ENCODE results near the gene ENTPD2.
"Not testable (repeated sequence)": the region's sequence is repeated elsewhere in the genome, so short reads cannot be mapped to it uniquely, and the experiment has no call there.

Gene ENTPD2

DNA sequence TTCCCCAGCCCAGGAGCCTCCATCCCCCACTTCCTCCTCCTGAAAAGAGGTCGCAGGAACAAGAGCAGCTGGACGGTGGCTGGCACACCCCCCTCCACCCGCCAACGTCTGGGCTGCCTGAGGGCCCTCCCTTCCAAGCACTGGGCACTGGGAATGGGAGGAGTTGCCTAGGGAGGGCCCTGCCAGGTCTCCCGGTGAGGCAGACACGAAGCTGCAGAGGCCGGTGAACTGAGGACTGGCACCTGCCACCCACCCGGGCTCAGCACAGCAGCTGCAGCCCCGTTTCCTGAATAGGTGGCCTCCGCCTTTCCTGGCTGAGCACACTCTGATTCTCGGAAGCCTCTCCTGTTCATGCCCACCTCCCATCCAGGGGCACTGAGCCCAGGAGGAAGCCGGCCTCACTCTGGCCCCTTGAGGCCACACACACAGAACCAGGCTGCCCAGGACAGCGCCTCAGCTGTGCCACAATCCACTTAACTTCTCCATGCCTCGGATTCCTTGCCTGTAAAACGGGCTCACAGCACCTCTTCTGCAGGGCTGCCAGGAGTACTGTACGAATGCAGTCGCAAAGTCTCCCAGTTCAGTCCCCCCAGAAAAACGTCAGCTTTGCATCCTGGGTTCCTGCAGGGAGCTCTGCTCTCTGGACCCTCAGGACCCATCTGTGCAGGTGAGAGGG lies 9.2 kb downstream of the ENTPD2 start:
- no peak for DNase-seq

DNA sequence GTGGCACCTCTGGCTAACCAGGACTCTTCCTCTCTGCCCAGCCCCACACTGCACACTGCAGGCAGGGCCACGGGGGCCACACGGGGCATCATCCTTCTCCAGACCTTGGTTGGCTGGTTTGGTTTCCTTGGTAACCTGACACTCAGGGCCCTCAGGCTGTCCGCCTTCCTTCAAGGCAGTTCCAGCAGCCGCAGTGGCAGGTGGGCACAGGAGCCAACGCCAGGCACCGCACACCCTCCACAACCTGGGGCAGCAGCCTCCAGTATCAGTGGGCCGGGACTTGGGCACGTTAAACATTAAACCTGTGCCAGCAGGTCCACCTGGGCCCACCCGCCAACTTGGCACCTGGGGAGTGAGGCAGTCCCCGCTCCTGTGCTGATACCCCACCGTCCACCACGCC lies 9.8 kb downstream of the ENTPD2 start:
- no peak for DNase-seq

DNA sequence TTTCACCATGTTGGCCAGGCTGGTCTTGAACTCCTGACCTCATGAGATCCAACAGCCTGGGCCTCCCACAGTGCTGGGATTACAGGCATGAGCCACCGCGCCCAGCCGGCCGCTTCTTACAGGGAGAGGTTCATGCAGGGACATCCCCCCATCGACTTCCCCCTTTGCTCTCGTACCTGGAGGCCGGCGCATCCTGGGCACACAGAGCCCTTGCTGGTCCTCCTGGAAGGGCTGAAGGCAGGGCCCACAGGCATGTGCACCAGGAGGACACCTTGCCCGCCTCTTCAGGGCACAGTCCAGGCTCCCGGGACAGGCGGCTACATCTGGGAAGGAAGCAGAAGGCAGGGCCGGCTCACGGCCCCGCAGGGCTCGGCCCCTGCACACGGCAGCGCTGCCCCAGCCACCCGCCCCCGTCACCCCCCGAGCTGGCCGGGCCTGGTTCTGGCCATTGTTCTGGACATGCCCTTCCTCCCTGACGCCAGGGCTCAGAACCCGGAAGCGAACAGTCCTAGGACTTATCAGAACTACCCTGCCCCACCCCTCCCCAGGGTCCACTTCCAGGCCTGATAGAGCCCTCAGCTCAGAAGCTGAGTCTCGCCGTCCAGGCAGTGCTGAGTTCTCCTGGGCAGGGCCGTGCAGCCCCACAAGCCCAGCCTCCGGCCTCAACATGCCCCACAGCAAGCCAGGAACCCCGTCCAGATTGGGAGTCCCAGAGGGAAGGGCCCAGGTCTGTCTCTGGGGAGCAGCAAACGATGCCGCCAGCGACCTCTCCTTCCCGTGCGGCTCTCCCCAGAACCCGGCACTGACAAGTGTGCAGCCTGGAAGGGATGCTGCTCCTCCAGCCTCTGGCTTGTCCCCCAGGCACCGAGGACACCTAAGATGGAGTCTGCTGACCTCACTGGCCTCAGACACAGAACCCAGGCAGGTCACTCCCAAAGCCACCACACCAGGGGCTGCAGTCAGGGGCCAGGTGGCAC lies 10.8 kb downstream of the ENTPD2 start:
- DNase-seq, result no peak

DNA sequence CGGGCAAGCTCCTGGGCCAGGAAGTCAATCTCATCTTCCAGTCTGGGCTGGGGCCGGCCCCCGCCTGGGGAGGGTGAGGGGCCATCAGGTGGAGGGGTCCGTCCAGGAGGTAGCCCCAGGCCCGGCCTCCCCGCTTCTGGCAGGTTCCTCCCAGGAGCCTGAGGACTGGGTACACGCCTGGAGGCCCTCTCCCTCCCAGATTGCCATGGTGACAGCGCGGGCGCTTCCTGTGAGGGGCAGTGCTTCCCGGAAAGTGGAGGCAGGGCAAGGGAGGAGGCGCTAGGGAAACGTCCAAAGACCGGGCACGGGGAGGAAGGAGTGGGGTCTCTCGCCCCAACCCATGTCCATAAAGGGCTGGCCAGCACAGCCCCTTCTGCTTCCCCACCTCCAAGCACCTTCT lies 12.7 kb downstream of the ENTPD2 start:
- DNase-seq, result no peak

DNA sequence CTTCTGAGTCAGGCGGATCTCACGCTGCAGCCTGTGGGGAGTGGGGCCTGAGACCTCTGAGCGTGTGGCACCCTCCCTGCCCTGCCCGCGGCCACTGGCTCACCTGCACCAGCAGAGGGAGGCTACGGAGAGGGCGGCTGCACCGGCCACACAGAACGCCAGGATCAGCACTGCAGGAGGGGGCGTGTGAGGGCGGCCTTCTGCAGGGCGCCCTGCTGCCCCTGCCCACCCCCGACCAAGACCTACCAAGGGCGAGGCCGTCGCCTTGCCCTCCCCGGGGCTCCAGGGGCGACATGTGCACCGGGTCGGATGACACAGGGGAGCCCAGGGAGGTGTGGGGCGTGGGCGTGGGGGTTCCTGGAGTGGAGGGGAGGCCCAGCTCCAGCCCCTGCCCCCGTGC lies 13.3 kb downstream of the ENTPD2 start:
- DNase-seq, result no peak

DNA sequence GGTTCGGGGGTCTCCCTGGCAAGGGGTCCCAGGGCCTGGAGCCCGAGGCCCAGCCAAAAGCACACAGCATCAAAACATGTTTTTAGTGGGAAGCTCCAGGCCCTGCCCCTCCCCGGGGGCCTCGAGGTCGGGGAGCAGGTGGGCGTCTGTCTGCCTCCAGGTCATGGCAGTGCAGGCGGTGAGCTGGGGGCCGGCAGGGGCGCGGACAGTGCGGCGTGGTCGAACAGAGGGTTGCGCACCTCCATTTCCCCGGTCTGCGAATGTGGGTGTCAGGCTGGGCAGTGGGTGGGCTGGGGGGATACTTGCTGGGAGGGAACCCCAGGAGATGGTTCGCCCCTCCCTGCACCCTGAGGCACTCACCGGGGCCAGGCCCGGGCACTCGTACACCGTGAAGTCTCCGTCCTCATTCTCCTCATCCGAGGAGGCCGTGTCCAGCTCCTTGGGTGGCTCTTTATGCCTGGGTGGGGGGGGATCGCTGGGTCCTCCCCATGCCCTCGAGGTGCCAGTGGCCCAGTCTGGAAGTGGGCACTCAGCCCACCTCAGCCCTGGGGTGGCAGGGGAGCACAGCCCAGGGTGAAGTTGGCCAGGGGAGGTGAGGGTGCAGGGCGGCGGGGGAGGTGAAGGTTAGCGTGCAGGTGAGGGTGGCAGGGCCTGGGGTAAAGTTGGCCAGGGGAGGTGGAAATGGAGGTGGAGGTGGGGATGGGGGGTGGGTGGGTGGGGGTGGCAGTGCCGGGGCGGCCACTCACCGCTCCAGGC lies 14.1 kb downstream of the ENTPD2 start:
- DNase-seq, result no peak

DNA sequence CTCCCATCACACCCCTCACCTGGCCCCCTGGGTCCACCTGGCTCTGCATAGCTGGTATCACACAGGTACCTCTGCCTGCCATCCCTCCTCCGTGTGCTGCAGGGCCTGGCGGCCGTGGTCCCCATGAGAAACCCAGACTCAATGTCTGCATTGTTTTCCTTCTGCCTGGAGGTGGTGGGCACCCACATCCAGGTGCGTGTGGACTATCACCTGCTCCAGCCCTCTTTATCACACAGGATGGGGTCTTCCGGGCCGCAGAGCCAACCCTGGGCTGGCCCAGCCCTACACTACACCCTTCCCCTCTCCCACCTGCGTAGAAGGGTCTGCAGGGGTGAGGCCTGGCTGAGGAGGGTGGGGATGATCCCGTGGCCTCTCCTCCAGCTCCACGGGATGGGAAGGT lies 14.9 kb downstream of the ENTPD2 start:
- DNase-seq, result no peak

DNA sequence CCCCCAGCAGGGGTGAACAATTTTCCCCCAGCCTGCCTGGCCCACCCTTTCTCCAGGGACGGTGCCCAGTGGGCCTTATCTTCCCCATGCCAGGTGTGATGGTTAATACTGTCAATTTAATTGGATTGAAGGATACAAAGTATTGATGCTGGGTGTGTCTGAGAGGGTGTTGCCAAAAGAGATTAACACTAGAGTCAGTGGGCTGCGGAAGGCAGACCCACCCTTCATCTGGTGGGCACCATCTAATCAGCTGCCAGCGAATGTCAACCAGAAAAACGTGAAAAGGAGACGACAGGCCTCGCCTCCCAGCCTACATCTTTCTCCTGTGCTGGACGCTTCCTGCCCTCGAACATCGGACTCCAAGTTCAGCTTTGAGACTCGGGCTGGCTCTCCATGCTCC lies 16.4 kb downstream of the ENTPD2 start:
- DNase-seq, result no peak

DNA sequence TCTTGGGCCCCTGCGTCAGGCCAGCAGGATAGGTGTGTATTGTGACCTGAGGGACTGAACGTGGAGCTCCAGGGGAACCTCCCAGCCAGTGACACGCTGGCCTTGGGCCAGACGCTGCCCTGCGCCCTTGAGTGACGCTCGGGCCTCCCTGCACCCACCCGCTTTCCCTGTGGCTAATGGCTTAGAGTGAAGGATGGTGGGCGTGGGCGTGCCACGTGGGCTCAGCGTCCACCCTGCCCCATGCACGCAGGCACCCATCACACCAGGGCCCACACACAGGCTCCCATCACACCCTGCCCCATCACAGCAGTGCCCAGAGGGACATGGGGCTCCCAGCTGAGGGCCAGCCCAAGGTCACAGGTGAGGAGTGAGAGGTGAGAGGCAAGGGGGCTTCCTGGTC lies 16.8 kb downstream of the ENTPD2 start:
- DNase-seq, result no peak

DNA sequence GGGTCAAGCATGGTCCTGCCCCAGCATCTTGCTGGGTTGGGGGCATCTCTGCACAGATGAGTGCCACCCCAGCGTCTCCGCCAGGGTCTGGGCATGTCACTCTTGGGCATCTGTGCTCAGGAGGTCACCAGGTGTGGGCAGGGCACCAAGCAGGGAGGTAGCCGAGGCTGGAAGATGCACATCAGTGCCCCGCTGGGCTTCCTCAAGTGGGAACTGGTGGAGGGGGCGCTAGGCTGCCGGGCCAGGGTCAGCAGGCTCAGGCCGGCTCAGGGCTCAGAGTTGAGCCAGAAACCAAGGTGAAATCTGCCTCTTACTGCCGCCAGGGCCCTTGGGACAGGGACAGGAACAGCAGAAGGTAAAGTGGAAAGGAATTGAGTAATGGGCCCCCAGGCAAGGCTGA lies 17.9 kb downstream of the ENTPD2 start:
- DNase-seq, result no peak

DNA sequence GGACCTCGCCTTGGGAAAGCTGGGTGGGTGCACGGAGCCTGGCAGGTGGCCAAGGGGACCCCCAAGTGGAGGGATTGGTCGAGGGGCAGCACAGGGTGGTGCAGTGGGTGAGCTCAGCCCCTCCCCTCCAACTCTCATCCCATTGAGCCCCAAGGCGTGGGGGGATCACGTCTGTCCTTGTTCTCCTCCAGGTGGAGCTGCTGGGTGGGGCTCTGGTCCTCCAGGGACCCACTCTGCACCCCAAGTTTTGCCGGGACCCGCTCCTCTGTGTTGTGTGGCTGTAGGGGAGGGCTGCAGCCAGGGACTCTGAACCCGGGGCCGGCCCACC lies 18.4 kb downstream of the ENTPD2 start:
- DNase-seq, result no peak

DNA sequence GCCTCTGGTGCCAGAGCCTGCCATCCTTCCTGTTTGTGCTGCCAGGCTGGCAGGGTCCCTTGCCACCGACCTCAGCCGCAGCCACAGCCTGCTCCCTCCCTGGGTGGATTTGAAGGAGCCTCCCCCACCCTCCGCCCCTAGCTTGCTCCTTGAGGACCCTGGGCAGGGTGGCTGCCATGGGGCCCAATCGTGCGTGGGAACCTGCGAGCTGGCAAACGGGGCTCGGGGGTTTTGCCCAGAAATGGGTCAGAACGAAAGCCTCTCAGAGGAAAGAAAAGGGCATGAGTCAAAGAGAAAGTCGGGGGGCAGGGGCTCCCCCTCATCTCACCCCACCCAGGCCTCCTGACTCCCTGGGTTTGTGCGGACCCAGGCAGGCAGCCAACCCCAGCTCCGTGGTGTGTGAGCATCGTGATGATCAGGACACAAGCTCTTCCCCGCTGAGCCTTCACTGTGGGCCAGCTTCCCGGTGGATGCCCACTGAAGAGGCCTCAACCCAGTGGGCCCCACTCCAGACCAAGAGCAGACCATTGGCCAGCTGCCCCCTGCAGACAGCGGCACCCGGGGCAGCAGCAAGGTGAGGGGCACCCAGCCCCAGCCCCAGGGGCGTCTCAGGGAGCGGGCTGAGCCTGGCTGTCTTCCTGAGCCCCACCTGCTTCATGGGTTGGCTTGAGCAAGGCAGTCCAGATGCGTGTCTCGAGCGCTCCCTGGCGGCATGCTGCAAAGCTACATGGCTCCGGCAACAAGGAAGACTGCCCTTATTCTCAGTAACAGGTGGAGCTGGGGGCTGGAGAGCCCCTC lies 19.0 kb downstream of the ENTPD2 start:
- peak; percentile 71 to 93 (median 85) for DNase-seq

DNA sequence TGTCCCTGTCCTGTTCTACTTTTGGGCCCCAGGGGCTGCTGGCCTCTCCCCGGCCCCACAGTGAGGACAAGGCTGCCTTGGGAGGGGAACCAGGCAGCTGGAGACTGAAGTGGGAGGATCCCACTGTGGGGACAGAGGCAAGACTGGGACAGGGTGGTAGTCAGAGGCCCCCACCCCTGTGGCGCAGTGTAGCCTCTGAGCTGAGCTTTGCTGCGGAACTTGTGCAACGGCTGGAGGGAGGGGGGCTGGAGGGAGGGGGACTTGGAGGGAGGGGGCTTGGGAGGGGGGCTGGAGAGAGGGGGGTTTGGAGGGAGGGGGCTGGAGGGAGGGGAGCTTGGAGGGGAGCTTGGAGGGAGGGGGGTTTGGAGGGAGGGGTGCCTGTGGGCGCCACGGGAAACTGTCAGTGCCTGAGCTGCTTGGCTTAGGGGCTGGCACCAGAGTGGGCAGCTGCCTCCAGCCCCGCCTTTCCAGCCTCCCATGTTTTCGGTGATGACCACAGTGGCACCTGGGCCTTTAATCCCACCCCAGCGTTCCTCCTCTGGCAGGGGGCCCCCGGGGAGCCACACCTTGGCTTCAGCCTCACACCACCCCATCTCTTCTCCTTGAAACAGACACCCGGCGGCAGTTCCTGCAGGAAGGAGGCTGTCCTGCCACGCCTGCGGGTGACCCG lies 19.7 kb downstream of the ENTPD2 start:
- no peak for DNase-seq

DNA sequence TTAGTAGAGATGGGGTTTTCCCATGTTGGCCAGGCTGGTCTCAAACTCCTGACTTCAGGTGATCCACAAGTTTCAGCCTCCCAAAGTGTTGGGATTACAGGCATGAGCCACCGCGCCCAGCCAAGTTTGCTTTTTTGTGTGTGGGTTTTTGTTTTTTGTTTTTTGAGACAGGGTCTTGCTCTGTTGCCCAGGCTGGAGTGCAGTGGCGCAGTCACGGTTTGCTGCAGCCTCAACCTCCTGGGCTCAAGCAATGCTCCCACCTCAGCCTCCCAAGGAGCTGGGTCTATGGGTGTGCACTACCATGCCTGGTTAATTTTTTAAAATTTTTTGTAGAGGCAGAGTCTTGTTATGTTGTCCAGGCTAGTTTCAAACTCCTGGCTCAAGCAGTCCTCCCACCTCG lies 20.4 kb downstream of the ENTPD2 start:
- not testable (repeated sequence) for DNase-seq

DNA sequence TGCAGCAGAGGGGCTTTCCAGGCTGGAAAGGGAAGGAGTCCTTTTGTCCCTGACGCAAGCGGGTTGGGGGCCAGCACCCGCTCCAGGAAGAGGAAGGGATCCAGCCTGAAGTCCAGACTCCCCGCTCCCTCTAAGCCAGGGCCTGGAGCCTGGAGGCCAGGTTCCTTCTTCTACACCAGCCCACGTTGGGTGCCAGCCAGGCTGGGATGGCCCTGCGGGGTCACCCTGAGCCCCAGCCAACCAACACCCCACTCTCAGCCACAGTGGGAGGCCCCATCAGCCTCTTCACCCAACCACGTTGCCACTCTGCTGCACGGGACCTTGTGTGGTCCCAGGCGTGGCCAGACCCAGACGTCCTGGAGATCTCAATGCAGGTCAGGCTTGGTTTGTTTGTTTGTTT lies 21.0 kb downstream of the ENTPD2 start:
- DNase-seq, result peak in 1 of 5 donors; percentile 61

DNA sequence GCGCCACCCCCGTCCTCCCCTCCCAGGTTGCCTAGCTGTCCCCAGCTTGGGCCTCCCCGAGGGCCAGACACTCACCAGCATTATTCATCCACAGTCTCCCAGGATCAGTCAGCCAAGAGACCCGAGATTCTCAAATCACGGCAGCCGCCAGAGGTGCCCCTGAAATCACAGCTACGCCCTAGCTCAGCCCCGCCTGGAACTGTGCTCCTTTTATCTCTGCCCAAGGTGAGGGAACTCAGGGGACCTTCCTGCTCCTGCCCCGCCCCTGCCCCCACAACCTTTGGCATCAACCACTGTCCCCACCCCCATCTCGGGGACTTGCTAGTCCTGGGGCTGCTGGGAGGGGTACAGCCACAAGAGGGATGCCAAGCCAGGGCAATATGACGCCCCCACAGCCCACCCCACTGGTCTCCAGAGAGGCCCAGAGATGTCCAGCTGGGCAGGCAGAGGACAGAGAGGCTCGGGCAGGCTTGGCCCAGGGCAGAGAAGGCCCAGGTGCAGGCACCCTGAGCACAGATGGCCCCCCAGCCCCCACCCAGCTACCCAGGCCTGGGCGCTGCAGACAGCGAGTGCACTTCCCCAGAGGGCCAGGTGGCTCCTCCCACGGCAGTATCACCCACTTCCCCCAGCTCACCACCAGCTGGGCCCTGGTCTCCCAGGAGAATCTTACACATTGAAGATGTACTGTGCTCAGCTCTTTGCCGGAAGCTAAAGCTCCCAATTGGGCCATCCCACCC lies 21.8 kb downstream of the ENTPD2 start, which contains the start of gene FUT7:
Gene FUT7, minus strand, starts transcription at position 185 of the 737 bp plus-strand sequence. Its CDS starts 97 bp downstream, at position 88.
- DNase-seq, result peak in 1 of 5 donors; percentile 80

DNA sequence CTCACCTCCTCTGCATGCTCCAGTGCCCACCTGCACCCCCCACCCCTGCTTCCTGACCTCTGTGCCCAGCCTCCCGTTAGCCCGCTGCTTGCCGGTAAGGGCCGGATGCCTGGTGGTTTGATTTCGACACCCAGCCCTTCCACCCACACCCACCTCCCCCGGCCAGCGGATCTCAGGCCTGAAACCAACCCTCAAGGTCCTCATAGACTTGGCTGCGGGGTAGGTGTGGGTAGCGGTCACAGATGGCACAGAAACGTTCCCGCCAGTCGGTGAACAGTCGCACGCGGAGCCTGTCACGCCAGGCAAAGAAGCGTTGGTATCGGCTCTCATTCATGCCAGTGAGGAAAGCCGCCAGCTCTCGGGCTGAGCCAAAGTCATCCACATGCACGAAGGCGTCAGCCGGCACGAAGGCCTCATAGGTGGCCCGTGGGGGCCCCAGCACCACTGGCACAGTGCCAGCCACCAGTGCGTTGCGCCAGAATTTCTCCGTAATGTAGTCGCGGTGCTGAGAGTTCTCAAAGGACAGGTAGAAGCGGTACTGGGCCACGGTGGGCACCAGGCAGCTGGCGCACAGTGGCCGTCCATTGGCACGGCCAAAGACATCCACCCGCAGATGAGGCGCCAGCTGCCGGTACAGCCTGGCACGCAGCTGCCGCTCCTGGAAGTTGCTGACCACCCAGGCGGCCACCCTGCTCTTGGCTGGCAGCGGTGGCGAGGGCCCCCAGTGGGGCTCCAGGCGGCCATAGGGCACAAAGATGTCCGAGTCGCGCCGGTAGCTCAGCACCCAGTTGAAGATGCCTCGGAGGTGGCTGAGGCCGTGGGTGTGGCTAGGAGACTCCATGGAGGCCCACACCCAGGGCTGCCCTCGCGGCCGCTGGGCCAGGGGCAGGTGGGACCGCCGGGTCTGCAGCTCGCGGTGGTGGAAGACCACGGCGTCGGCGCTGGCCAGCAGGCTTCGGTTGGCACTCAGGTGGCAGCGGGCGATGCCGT lies 23.0 kb downstream of the ENTPD2 start:
- peak in 1 of 5 donors; percentile 88 for DNase-seq

DNA sequence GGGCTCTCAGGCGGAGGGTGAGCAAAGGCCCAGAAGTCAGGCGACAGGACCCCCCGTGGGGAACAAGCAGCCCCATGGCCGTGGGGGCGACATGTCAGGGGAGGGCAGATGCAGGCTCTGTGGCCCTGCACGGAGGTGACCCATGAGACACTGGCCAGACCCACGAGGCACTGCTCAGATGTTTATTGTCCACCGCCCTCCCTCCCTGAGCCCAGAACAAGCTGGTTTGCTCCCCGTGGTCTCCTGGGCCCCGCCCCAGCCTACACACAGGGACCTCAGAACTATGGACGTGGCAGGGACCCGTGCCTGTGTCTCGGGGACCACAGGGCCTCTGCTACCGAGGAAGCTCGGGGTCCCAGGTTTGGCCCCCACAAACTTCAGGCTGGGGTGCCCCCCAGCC lies 23.9 kb downstream of the ENTPD2 start:
- DNase-seq, result peak in 1 of 5 donors; percentile 51

DNA sequence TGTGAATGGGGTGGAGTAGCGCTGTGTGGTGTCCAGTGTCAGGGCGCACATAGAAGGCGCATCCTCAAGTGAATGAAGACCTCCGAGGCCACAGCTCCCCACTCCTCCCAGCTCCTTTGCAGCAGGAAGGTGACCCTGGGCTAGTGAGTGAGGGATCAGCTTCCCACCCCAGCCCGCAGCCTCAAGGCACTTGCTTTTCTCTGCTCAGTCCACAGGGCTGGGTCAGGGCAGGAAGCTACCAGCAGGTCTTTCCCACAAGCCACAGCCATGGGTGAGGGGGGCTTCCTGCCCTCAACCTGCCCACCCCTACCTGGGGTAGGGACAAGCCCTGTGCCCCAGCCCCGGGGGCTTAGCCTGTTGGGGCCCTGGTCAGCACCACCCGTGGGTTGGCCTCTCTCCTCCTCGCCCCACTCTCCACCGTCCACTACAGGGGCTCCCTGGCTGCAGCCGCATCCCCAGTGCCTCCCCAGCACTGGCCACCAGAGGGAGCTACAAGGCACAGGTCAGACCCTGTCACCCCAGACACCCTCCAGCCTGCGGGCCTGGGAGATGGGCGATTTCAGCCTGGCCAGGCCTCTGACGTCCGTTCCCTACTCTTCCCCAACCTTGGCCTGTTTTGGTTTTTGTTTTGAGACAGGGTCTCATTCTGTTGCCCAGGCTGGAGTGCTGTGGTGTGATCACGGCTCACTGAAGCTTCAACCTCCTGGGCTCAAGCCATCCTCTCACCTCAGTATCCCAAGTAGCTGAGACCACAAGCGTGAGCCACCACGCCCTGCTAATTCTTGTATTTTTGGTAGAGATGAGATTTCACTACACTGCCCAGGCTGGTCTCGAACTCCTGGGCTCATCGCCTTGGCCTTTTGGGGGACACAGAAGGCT lies 24.6 kb downstream of the ENTPD2 start:
- DNase-seq, result peak; percentile 35 to 80 (median 58)

All from T-helper 1 cell (primary cell).